ENCODE measurements around the gene PLXNA4.
"Not testable (repeated sequence)": the region's sequence is repeated elsewhere in the genome, so short reads cannot be mapped to it uniquely, and the experiment has no call there.

The PLXNA4 gene

GRCh38 chr7:132390705-132391104, 185.6 kb downstream of the PLXNA4 start:
- DNase-seq (ENCODE audit: low read depth): no peak

- not testable (repeated sequence) for DNase-seq (ENCODE audit: low read depth)
Measured at GRCh38 chr7:132390049-132390448, 186.2 kb downstream of the PLXNA4 start.

GRCh38 chr7:132388688-132389087, 187.6 kb downstream of the PLXNA4 start:
- no peak for DNase-seq (ENCODE audit: low read depth)

- DNase-seq (ENCODE audit: low read depth): no peak
Measured at GRCh38 chr7:132387596-132387995, 188.7 kb downstream of the PLXNA4 start.

- DNase-seq (ENCODE audit: low read depth): no peak
Measured at GRCh38 chr7:132386201-132386681, 190.0 kb downstream of the PLXNA4 start.

GRCh38 chr7:132383962-132384361, 192.3 kb downstream of the PLXNA4 start:
- DNase-seq (ENCODE audit: low read depth): no peak

- no peak for DNase-seq (ENCODE audit: low read depth)
Measured at GRCh38 chr7:132381742-132382472, 194.4 kb downstream of the PLXNA4 start.

- no peak for DNase-seq (ENCODE audit: low read depth)
Measured at GRCh38 chr7:132380059-132380458, 196.2 kb downstream of the PLXNA4 start.

GRCh38 chr7:132379292-132379691, 197.0 kb downstream of the PLXNA4 start:
- no peak for DNase-seq (ENCODE audit: low read depth)

- DNase-seq (ENCODE audit: low read depth): no peak
Measured at GRCh38 chr7:132377703-132378584, 198.3 kb downstream of the PLXNA4 start.

GRCh38 chr7:132377015-132377414, 199.3 kb downstream of the PLXNA4 start:
- DNase-seq (ENCODE audit: low read depth): no peak

- DNase-seq (ENCODE audit: low read depth): no peak
Measured at GRCh38 chr7:132376361-132377013, 199.8 kb downstream of the PLXNA4 start.

- DNase-seq (ENCODE audit: low read depth): no peak
Measured at GRCh38 chr7:132373879-132374278, 202.4 kb downstream of the PLXNA4 start.

GRCh38 chr7:132373041-132373440, 203.2 kb downstream of the PLXNA4 start:
- no peak for DNase-seq (ENCODE audit: low read depth)

- DNase-seq (ENCODE audit: low read depth): no peak
Measured at GRCh38 chr7:132371948-132372347, 204.3 kb downstream of the PLXNA4 start.

- DNase-seq (ENCODE audit: low read depth): no peak
Measured at GRCh38 chr7:132368246-132368900, 207.9 kb downstream of the PLXNA4 start.

- DNase-seq (ENCODE audit: low read depth): no peak
Measured at GRCh38 chr7:132367795-132368194, 208.5 kb downstream of the PLXNA4 start.

GRCh38 chr7:132367004-132367403, 209.3 kb downstream of the PLXNA4 start:
- DNase-seq (ENCODE audit: low read depth): no peak

- no peak for DNase-seq (ENCODE audit: low read depth)
Measured at GRCh38 chr7:132364226-132364625, 212.0 kb downstream of the PLXNA4 start.

- no peak for DNase-seq (ENCODE audit: low read depth)
Measured at GRCh38 chr7:132362059-132362458, 214.2 kb downstream of the PLXNA4 start.

GRCh38 chr7:132361146-132361545, 215.1 kb downstream of the PLXNA4 start:
- no peak for DNase-seq (ENCODE audit: low read depth)

- DNase-seq (ENCODE audit: low read depth): no peak
Measured at GRCh38 chr7:132359743-132360142, 216.5 kb downstream of the PLXNA4 start.

Data from activated T-cell treated with anti-CD3 and anti-CD28 coated beads for 48 hours (primary cell).